WI38 (cell line): ENCODE results near the gene SLC24A3.

Source experiments
- H3K4me3 ChIP-seq: 2 replicates; pipeline ENCODE4 v1.5.1; 2011; ENCODE audit warnings: low read depth, mild to moderate bottlenecking, control low read depth, low read length
- CTCF ChIP-seq: IDR thresholded peaks from 2 replicates; pipeline ENCODE4 v1.5.1; 2012; ENCODE audit warnings: low read depth, mild to moderate bottlenecking, control low read depth, low read length

Gene SLC24A3

GRCh38 chr20:19440660-19441527 is 228.5 kb downstream of the SLC24A3 start:
- TF ChIP-seq CTCF: no peak
- H3K4me3 ChIP-seq: no peak overlapping the region

GRCh38 chr20:19446246-19446645 is 233.8 kb downstream of the SLC24A3 start:
- TF ChIP-seq CTCF: no peak
- no peak overlapping the region for H3K4me3 ChIP-seq

GRCh38 chr20:19448632-19449031 is 236.2 kb downstream of the SLC24A3 start:
- H3K4me3 ChIP-seq: no peak overlapping the region
- no peak for TF ChIP-seq CTCF

GRCh38 chr20:19449051-19449450 is 236.6 kb downstream of the SLC24A3 start:
- no peak for TF ChIP-seq CTCF
- no peak overlapping the region for H3K4me3 ChIP-seq

GRCh38 chr20:19451231-19451922 is 238.9 kb downstream of the SLC24A3 start:
- H3K4me3 ChIP-seq: no peak overlapping the region
- TF ChIP-seq CTCF: no peak

GRCh38 chr20:19451923-19452295 is 239.5 kb downstream of the SLC24A3 start:
- no peak for TF ChIP-seq CTCF
- no peak overlapping the region for H3K4me3 ChIP-seq

- H3K4me3 ChIP-seq: no peak overlapping the region
- no peak for TF ChIP-seq CTCF
Observed at GRCh38 chr20:19453410-19453809, 241.0 kb downstream of the SLC24A3 start.
